ENCODE measurements around the gene PANX1. TPM values are rescaled to one million over a fixed set of nuclear protein-coding genes. Genes with fewer than 3 reads are reported as not detected.
A peak's percentile ranks its signal among the peaks of the same experiment; 100 is the strongest.

The PANX1 gene
- total RNA-seq, 1 donor from 2014 or later: 55.5 TPM

DNA sequence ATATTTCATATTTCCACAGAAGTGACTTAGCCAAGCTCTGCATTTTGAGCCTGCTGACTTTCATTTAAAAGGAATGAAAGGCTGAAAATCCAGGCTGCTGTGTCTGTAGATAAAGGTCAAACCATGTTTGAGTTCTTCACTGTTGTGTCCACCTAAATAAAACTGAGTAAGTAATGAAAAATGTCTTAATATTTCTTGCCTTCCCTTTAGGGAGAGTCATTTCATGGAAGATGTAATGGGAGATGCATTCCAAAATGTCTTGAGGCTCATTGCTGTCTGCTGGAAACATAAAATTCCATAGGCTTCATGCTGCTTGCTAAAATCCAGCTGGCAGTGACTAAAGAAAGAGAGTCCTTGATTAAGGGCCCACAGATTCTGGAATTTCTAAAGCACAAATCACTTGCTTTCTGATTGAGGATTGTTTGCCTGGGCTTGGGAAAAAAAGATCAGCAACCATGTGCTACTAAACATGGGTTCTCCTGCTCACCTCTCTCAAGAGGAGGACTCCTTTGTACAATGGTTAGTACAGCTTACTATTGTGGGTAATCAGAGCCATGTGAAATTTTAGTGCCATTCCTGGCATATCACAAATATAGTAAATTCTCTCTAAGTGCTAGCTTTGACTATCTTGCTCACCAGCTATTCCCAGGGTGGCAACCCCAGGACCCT is 56.9 kb downstream of the PANX1 start:
- peak; percentile 35 for DNase-seq

DNA sequence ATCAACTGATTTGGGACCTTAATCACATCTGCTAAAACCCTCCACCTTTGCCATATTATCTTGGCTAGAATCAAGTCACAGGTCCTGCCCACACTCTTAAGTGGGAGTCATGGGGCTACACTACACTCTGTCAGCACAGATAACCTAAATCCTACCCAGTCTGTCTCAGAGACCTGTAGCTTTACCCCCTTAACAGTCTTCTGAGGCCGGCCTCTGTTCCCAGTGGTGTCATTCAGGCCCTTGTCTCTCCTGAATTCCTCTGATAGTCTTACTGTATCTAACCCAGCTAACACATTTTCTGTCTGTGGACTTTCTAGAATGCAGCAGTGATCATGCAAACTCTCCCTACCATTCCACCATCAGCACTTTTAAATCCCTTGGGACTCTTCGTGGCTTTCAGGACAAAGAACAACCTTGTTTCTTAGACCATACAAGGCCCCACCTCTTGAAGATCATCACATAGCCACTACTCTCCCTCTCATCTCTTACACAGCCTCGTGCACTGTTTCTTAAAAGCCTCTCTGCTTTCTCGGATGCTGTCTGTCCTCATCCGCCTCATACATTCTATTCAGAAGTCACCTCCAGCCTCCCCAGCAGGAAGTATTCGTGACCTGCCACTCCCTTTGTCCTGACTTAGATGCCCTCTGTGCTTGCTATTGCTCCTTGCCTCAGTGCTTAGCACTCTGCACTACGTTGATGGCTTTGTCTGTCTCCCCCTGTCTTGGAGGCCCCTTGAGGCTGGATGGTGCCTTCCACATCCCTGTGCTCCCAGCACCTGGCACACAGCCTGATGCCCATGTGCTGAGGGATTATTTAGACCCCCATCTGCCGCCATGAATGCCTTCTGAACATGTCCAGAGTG is 57.9 kb downstream of the PANX1 start:
- no peak for DNase-seq

DNA sequence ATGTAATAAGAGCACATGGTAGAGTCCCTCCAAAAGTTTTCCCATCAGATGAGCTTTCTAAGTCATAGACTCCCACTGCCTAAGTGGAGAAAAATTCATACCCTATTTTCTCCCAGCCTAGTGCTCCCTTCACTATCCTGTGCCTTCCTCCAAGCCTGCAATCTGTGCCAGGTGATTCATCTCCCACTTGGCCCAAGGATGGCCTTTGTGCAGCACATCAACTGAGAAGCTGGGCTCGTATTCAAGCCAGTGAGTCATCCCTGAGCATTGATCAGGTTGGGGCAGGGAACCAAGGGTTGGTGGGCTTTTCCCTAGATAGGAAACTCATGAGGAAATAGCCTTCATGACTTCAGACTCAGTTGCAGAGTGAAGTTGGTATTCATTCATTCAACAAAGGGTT is 64.6 kb downstream of the PANX1 start:
- DNase-seq: no peak

DNA sequence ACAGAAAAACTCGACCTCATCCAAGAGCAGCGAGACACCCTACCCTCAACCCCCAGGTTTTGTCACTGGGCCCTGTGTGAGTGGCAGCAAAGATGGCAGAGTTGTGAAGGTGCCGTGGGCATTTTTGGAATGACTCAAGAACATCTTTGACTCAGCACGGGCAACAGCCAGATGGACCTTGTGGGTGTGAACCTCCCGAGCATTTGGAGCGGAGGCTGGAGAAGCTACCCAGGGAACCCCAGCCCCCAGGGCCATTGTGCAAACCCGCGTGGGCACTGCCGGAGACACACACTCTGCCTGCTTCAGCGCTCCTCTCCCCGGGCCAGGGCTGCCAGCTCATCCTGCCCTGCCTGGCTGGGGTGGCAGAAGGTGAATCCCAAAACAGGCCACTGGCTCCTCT is 66.1 kb downstream of the PANX1 start:
- no peak for DNase-seq

DNA sequence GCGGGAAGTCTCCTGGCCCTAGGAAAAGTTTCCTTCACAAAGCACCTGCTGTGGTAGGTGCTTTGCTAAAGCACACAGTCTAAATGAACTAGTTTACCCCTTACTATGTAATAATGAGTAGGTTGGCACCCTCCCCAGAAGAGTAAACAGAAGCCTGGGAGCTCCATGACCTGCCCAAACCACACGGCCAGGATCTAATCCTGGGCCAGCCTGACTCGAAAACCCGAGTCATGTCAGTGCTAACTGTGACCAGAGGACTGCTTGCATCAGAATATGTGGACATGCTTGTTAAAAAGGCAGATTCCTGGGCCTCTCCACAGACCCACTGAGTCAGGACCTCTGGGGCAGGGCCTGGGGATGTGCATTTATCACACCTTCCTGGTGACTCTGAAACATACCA is 67.7 kb downstream of the PANX1 start:
- no peak for DNase-seq

DNA sequence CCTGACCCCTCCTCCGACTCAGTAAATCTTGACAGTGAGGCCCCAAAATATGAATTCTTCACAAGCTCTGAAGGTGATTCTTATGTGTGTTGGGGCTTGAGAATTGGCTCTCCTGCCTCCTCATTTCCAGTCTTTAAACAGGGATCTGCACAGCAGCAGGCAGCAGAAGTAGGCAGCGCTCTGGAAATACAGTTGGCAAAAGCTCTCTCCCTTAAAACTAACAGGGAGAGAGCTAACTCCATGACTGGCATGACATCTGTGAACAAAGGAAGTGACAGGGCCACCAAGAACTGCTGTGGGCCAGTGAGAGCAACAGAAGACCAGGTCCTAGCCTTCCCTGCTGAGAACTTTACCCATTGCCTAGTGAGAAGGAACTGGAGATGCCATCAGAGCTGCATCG is 70.1 kb downstream of the PANX1 start:
- DNase-seq: no peak

DNA sequence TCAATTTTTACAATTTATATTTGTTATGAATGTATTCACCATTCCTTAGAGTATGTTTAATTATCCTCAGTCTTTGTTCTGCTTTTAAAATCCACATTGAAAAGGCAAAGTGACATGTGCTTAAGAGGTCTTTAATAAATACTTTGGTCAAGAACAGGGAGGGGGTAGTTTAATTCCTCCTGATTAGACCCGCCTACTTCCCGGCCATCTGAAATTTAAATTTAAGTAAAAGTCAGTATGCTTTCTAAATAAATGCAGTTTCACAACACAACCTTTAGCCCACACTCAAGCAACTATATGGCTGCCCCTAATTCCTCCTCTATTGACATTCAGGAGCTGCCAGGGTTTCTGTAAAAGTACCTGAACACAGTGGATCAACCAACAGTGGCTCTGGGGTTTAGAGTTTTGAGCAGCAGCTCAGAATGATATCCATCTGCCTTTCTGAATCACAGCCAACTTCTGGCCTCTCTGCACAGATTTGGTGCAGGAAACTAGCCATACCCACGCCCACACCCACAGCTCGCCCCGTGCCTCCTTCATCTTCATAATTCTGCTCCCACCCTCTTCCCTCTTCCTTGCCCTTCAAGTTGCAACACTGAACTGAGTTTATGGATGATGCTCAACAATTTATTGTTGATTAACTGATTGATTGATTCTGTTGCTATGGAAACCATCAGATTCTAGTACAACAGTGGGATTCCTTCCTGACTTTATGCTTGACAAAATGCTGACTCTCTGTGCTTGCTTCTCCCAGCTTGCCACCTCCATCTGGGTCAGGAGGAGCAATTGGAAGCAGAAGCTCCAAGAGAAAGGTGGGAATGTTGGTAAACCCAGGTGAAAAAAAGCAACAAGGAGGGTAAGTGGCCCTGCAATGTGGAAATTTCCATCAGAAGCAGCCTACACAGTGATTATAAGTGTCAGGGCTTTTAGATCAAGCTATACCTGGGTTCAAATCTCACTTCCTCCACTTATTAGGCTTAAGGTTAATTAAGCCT is 70.8 kb downstream of the PANX1 start:
- DNase-seq: no peak

DNA sequence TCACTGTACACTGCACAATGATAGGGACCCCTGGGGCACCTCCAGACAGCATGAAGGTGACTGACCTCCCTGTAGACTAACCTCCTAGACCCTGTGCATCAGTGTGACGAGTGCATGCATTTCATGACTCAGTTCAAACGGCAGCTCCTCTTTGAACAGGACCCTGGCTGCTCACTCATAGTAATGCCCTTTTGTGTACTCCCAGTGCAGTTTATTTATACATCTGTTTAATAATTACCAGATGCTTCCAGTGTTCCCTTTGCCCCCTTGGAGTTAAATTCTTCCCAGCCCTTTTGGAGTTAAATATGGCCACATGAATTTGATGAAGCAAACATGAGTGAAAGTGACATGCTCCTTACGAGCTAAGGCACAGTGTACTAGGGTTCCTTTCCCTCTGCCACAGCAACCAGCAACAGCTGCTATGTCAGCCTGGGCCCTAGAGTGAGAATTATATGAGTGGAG is 72.4 kb downstream of the PANX1 start:
- no peak for DNase-seq

DNA sequence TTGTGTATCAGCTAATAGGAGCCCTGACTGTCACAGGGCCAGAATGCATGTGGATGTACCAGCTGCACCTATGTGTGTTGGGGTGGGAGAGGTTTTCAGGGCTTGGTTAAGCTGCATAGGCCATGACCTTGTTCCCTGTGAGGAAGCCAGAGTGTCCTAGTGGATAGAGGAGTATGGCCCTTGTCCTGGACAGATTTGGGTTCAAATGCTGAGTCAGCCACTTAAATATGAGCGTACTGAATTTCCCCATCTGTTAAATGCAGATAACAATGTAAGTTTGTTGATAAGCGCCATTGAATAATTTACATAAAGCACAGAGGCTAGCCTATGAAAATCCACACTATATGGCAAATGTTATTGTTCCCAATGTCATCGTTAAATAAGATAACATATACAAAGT is 74.4 kb downstream of the PANX1 start:
- DNase-seq: no peak

DNA sequence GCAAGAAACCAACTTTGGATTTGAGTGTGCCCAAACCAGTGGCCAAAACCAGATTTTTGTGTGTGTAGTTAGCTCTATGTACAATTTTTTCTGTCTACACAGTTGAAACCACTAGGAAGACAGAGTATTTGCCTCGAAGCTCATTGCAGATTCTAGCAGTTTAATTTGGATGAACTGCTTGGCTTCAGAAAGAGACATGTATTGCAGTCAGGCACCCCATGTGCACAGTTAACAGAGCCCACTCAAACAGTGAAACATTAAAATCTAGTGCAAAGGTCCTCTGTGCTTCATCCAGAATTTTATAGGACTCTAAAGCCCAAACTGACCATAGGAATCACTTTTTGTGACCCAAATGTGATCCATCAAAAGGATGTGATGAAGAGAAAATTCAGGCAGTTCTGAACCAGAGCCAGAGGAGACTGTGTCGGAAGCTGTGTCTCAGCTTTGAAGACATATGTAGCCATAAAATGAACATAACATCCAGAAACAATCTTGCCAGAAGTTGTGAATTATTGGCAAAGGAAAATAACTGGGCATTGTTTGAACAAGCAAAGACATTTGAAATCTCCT is 82.7 kb downstream of the PANX1 start:
- DNase-seq: no peak

DNA sequence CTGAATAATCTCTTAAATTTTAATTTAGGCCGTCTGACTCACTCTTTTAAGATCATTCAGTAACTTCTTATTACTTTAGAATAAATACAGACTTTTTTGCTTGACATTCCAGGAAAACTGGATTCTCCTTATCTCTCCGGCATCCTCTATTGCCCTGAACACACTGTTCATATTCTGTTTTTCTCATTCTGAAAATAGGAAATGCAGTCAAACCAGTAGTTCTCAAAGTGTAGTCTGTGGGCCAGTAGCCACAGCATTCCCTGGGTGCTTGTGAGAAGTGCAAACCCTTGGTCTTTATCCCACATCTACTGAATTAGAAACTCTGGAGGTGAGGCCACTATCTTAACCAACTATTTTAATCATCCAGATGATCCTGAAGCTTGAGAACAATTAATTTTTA is 84.3 kb downstream of the PANX1 start:
- no peak for DNase-seq

DNA sequence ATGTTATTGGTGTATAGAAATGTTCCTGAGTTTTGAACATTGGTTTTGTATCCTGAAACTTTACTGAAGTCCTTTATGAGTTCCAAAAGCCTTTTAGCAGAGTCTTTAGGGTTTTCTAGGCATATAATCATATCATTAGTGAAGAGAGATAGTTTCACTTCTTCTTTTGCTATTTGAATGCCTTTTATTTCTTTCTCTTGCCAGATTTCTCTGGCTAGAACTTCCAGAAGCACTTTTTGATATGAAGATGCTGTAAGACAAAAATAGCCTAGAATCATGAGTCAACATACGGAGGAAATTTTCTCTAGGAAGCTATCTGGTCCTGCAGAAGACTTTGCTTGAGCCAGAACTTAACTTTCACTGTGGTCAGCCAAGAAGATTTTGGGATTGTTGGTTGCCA is 89.1 kb downstream of the PANX1 start:
- no peak for DNase-seq

DNA sequence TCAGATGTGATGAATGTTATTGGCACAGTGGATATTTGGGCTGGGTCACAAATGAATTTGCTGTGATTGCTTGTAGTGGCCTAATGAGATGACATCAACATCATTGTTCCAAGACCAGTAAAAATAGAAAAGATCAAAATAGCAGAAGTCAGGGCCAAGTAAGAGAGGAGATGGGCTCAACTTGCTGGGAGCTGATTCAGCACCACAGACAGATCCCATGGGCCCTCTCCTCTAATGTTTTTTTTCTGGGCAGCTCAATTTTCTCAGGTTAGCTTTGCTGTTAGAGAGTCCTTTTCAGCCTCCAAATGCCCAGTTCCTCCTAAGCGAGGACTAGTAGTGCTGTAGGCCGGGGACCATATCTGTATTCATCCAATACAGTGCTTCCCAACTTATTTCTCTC is 89.7 kb downstream of the PANX1 start:
- DNase-seq: no peak

DNA sequence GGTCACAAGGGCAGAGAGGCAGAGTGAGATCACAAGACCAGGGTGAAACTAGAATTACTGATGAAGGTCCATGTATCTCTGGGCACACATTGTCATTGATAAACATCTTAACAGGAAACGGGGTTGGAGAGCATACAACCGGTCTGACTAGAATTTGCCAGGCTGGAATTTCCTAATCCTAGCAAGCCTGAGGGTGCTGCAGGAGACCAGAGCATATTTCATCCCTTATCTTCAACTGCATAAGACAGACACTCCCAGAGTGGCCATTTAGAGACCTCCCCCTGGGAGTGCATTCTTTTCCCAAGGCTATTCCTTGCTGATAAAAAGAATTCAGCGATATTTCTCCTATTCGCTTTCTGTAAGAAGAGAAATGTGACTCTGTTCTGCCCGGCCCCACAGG is 91.1 kb downstream of the PANX1 start:
- no peak for DNase-seq

DNA sequence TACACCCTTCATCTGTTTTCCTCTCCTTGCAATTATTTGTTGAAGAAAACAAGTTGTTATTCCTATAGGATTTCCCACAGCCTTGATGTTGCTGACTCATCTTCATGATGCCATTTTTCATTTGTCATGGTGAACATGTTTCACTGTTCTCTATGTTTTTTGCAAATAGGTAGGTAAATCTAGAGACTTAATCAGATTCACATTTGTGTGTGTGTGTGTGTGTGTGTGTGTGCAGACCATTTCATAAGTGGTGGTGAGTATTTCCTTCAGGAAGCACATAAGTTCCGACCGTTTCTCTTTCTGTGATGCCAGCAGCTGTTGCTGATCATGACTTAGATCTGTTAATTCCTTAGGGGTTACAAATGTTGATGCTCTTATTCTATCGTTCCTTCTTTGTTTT is 95.4 kb downstream of the PANX1 start:
- no peak for DNase-seq

Other genes starting within 250 kb of the PANX1 start
- not detected for gene HEPHL1, start 107.5 kb upstream of the PANX1 start, total RNA-seq
- gene IZUMO1R, start 175.7 kb downstream of the PANX1 start, total RNA-seq: not detected

Data from tongue (tissue), 2 donors.